HS-5 (cell line): Measurements from ENCODE around the gene TCP11L1.
A peak's percentile ranks its signal among the peaks of the same experiment; 100 is the strongest.
"Not testable (repeated sequence)": the region's sequence is repeated elsewhere in the genome, so short reads cannot be mapped to it uniquely, and the experiment has no call there.

Source experiments
- DNase-seq: peaks from one replicate; pipeline ENCODE4 v3.0.0-alpha.2; 2012; ENCODE audit warnings: low read depth

The TCP11L1 gene

GRCh38 chr11:33033493-33033892, 5.9 kb upstream of the TCP11L1 start:
- DNase-seq: no peak

- no peak for DNase-seq
Measured at GRCh38 chr11:33035011-33035410, 4.4 kb upstream of the TCP11L1 start.

- no peak for DNase-seq
Measured at GRCh38 chr11:33040033-33040861, 875 bp downstream of the TCP11L1 start.

GRCh38 chr11:33040862-33041453, 1.6 kb downstream of the TCP11L1 start:
- no peak for DNase-seq

GRCh38 chr11:33043221-33043830, 4.0 kb downstream of the TCP11L1 start:
- DNase-seq: no peak

- DNase-seq: peak; percentile 58
Measured at GRCh38 chr11:33044285-33044756, 4.9 kb downstream of the TCP11L1 start.

GRCh38 chr11:33045551-33046255, 6.3 kb downstream of the TCP11L1 start:
- DNase-seq: no peak

- DNase-seq: not testable (repeated sequence)
Measured at GRCh38 chr11:33048701-33049100, 9.3 kb downstream of the TCP11L1 start.

GRCh38 chr11:33049565-33050408, 10.4 kb downstream of the TCP11L1 start:
- DNase-seq: not testable (repeated sequence)

- no peak for DNase-seq
Measured at GRCh38 chr11:33052231-33052630, 12.9 kb downstream of the TCP11L1 start.

GRCh38 chr11:33055375-33055774, 16.0 kb downstream of the TCP11L1 start:
- no peak for DNase-seq

GRCh38 chr11:33057284-33057683, 17.9 kb downstream of the TCP11L1 start:
- DNase-seq: no peak

- no peak for DNase-seq
Measured at GRCh38 chr11:33059331-33060007, 20.1 kb downstream of the TCP11L1 start.

- DNase-seq: no peak
Measured at GRCh38 chr11:33060271-33060670, 20.9 kb downstream of the TCP11L1 start.

GRCh38 chr11:33062137-33062536, 22.8 kb downstream of the TCP11L1 start:
- no peak for DNase-seq

- peak; percentile 59 for DNase-seq
Measured at GRCh38 chr11:33063326-33063881, 24.0 kb downstream of the TCP11L1 start.

- no peak for DNase-seq
Measured at GRCh38 chr11:33064033-33064825, 24.9 kb downstream of the TCP11L1 start.

- no peak for DNase-seq
Measured at GRCh38 chr11:33064866-33065265, 25.5 kb downstream of the TCP11L1 start.

- DNase-seq: no peak
Measured at GRCh38 chr11:33065445-33066178, 26.2 kb downstream of the TCP11L1 start.
